Stimulated activated CD8-positive, alpha-beta memory T cell treated with anti-CD3 and anti-CD28 coated beads, Interleukin-2, amount 100 ng/mL, for 1 hour (primary cell): ENCODE measurements around the gene FHAD1.
"Not testable (repeated sequence)": the region's sequence is repeated elsewhere in the genome, so short reads cannot be mapped to it uniquely, and the experiment has no call there.

ENCODE experiments used
- DNase-seq, 2 donors: peaks; one replicate each; pipeline ENCODE4 v3.0.0-alpha.2; 2020; ENCODE audit warnings: low read depth in 2 of 2

Gene FHAD1

DNA sequence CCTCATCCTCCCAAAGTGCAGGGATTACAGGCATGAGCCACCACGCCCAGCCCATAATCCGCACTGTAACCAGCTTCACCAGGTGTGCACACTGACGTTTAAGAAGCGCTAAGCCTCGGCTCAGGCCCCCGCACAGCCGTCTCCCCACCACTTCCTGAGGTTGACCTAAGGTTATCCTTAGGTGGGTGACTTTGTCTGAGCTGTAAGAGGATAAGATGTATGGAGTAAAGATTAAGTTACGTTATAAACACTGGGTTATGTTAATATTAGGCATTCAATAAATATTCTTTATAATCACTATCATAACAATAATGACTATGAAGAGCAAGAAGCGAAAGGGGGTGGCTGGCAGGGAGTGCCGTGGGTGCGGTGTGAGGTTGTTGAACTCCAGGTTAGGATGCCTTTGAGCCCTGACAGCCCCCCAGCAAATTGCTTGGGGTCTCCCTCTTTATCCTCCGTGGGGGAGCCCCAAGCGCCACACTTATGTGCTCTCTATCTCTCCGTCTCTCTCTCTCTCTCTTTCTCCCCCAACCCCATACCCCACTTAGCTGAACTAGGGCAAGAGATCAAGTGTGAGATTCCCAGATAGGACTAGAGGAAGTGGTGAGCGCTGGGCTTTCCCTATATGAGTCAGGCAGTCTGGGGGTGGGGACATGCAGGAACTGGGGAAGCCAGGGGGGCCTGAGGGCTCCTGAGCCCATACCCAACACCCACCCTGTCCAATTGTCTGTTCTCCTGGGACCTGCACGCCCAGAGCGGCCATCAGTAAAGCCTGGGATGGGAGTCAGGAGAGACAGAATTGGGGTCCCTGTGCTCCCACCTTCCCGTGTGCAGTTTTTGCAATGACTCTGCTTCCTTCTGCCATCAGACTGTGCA, 170.3 kb downstream of the FHAD1 start:
- peak in 1 of 2 donors; percentile 49 for DNase-seq

DNA sequence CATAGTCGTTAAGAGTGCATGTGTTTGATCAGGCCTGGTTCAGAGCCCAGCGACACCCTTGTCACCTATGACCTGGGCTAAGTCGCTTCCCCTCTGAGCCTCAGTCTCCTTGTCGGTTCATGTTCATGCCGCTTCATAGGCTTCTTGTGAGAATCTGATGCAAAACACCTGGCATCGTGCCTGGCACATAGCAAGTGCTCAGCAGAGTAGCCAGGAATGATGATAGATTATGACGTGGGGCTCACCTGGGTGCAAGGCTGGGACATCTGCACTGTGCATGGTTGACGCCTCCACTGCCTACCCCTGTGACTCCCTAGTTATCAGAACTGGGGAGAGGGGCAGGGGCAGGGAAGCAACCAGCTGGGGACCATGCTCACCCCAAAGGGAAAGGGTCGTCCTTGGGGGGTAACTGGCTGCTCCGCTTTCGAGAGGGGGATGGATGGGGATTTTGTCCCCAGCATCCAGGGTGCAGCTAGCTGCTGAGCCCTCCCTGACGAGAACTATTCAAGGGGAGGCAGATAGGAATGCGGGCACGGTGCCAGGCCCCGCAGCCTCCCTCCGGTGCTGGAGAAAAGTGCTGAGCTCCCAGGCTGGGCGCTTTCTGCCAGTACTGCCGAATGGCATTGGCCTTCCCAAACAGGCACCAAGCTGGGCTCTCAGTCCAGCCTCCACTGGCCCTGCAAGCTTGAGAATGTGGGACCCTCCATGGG, 171.9 kb downstream of the FHAD1 start:
- no peak for DNase-seq

GRCh38 chr1:15420853-15421465, 173.9 kb downstream of the FHAD1 start:
- DNase-seq: no peak

GRCh38 chr1:15422871-15423270, 175.8 kb downstream of the FHAD1 start:
- DNase-seq: no peak

- no peak for DNase-seq
These were observed 176.5 kb downstream of the FHAD1 start for GRCh38 chr1:15423355-15424077.

GRCh38 chr1:15424146-15424667, 177.2 kb downstream of the FHAD1 start:
- no peak for DNase-seq

DNA sequence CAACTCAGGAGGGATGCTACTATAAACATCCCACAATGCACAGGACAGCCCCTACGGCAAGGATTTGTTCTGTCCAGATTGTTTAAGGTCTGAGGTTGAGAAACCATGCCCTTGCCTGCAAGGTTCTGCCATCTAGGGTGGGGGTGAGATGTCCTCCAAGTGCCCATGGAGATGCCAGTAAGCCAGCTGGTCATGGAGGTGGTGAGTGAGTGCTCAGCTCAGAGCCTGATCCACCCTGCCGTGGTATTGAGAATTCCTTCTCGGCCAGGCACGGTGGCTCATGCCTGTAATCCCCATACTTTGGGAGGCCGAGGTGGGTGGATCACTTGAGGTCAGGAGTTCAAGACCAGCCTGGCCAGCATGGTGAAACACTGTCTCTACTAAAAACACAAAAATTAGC, 178.0 kb downstream of the FHAD1 start:
- no peak for DNase-seq

DNA sequence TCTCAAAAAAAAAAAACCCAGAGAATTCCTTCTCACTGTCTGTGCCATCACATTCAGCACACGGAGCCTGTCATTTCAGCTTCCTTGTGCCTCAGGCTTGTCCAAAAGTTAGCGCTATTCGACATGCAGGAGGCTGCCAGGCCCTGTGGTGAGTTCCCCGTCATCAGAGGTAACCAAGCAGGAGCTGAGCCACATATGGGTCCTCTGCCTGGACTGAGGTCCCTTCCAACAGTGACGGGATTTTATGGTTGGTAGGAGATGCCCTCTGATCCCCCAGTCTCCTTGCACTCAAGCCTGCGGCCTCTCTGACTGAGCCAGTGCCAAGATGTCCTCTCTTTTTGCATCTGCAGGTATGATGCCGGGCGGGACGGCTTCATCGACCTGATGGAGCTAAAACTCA, 178.5 kb downstream of the FHAD1 start:
- DNase-seq: no peak

- DNase-seq: no peak
These were observed 178.9 kb downstream of the FHAD1 start for GRCh38 chr1:15425958-15426357.

GRCh38 chr1:15426492-15427279, 179.7 kb downstream of the FHAD1 start:
- DNase-seq: no peak

GRCh38 chr1:15427280-15427666, 180.2 kb downstream of the FHAD1 start:
- no peak for DNase-seq

GRCh38 chr1:15428252-15428651, 181.2 kb downstream of the FHAD1 start:
- not testable (repeated sequence) for DNase-seq

- no peak for DNase-seq
These were observed 181.9 kb downstream of the FHAD1 start for GRCh38 chr1:15428815-15429435.

- DNase-seq: no peak
These were observed 182.7 kb downstream of the FHAD1 start for GRCh38 chr1:15429701-15430149.

GRCh38 chr1:15430787-15431570, 184.0 kb downstream of the FHAD1 start:
- peak; percentile 55 to 63 for DNase-seq

DNA sequence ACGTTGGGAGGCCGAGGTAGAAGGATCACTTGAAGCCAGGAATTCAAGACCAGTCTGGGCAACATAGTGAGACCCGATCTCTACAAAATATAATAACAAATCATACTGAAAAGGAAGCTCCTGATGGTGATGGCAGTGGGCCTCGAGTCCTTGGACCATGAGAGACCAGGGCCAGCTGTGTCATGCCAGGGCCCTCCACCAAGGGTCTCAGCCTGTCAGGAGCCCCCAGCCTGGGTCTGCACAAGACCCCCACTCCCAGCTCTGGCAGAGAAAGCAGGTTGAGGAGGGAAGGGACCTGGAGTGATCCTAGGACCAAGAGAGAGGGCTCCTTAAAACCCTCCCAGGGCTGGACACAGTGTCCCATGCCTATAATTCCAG, 184.5 kb downstream of the FHAD1 start:
- DNase-seq: no peak

GRCh38 chr1:15432324-15432723, 185.3 kb downstream of the FHAD1 start:
- no peak for DNase-seq

GRCh38 chr1:15433471-15433870, 186.4 kb downstream of the FHAD1 start:
- no peak for DNase-seq

DNA sequence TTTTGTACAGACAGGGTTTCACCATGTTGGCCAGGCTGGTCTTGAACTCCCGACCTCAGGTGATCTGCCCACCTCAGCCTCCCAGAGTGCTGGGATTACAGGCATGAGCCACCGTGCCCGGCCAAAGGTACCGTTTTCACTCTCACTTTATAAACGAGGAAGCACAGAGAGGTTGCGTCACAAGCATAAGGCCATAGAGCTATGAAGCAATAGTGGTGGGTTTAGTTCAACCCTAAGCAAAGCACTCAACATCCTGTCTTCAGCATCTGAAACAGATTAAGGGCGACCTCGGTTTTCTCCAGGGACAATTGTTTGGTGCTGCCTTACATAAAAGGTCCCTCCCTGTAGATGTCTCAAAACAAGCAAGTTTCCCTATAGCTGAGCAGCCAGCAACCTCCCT, 187.7 kb downstream of the FHAD1 start:
- not testable (repeated sequence) for DNase-seq
